GM23338 (cell line): ENCODE data around the gene SCNN1A. TPM values are rescaled to one million over a fixed set of nuclear protein-coding genes. Genes with fewer than 3 reads are reported as not detected.

Source experiments
- ATAC-seq: fragments of 200-7000 bp; cut with Tn5 transposase; 3 replicates; pipeline ENCODE4 v1.9.1; 2020
- DNase-seq: peaks from one replicate; pipeline ENCODE4 v3.0.0-alpha.2; 2015; ENCODE audit warnings: low spot score
- H2AFZ ChIP-seq: fragments of 200-600 bp; sonication (generic); 2 replicates; pipeline ENCODE4 v1.8.0; 2016; ENCODE audit warnings: antibody characterized with exemption, mild to moderate bottlenecking, moderate library complexity
- H3F3A ChIP-seq: fragments of 200-600 bp; sonication (generic); replicated peaks from 2 replicates; pipeline ENCODE4 v1.8.0; 2017; ENCODE audit warnings: antibody characterized with exemption, mixed run types, low read depth
- H3K27ac ChIP-seq: fragments of 200-600 bp; sonication (generic); 2 replicates; pipeline ENCODE4 v1.6.1; 2016; ENCODE audit warnings: low read depth
- H3K27me3 ChIP-seq: fragments of 200-600 bp; sonication (generic); 2 replicates; pipeline ENCODE4 v1.8.0; 2016; ENCODE audit warnings: mild to moderate bottlenecking, mixed run types, moderate library complexity; ENCODE audit not compliant: insufficient read depth
- H3K36me3 ChIP-seq: fragments of 200-600 bp; sonication (generic); 2 replicates; pipeline ENCODE4 v1.8.0; 2016; ENCODE audit warnings: mild to moderate bottlenecking; ENCODE audit not compliant: insufficient read depth
- H3K4me1 ChIP-seq: fragments of 200-600 bp; sonication (generic); 2 replicates; pipeline ENCODE4 v1.8.0; 2016; ENCODE audit warnings: mild to moderate bottlenecking, moderate library complexity; ENCODE audit not compliant: insufficient read depth
- H3K4me2 ChIP-seq: fragments of 200-600 bp; sonication (generic); 2 replicates; pipeline ENCODE4 v1.7.1; 2017; ENCODE audit warnings: mixed run types
- H3K4me3 ChIP-seq: fragments of 200-600 bp; sonication (generic); 2 replicates; pipeline ENCODE4 v1.6.1; 2016; ENCODE audit warnings: mixed run types
- H3K79me2 ChIP-seq: fragments of 200-600 bp; sonication (generic); replicated peaks from 2 replicates; pipeline ENCODE4 v1.8.0; 2017; ENCODE audit warnings: mild to moderate bottlenecking; ENCODE audit not compliant: insufficient read depth
- H3K9me2 ChIP-seq: fragments of 200-600 bp; sonication (generic); 2 replicates; pipeline ENCODE4 v1.8.0; 2017; ENCODE audit not compliant: insufficient read depth
- H4K20me1 ChIP-seq: fragments of 200-600 bp; sonication (generic); replicated peaks from 2 replicates; pipeline ENCODE4 v1.8.0; 2017; ENCODE audit warnings: mild to moderate bottlenecking; ENCODE audit not compliant: insufficient read depth
- H3K27ac Mint-ChIP-seq: 2 replicates; pipeline ENCODE4 v1.8.0; 2020; ENCODE audit warnings: inconsistent platforms, mild to moderate bottlenecking, moderate library complexity, mixed read lengths
- H3K27me3 Mint-ChIP-seq: 3 replicates; pipeline ENCODE4 v1.8.0; 2022; ENCODE audit warnings: low read depth, mild to moderate bottlenecking, moderate library complexity, mixed read lengths, inconsistent platforms; ENCODE audit not compliant: insufficient read depth, poor library complexity
- H3K36me3 Mint-ChIP-seq: 3 replicates; pipeline ENCODE4 v1.8.0; 2021; ENCODE audit warnings: low read depth, mild to moderate bottlenecking, inconsistent platforms, moderate library complexity, mixed read lengths
- H3K4me1 Mint-ChIP-seq: 3 replicates; pipeline ENCODE4 v1.8.0; 2020; ENCODE audit warnings: mild to moderate bottlenecking, inconsistent platforms, mixed read lengths
- H3K4me3 Mint-ChIP-seq: 3 replicates; pipeline ENCODE4 v1.8.0; 2021; ENCODE audit warnings: moderate library complexity, mild to moderate bottlenecking, inconsistent platforms, mixed read lengths
- H3K9me3 Mint-ChIP-seq: 3 replicates; pipeline ENCODE4 v1.8.0; 2020; ENCODE audit warnings: moderate library complexity, mild to moderate bottlenecking, inconsistent platforms, mixed read lengths
- CREB1 ChIP-seq: fragments of 250-450 bp; sonication (Bioruptor Pico); IDR thresholded peaks from 2 replicates; pipeline ENCODE4 v1.5.0; 2020; ENCODE audit warnings: low read depth, mild to moderate bottlenecking, moderate library complexity
- EZH2 ChIP-seq: fragments of 200-600 bp; sonication (generic); IDR thresholded peaks from one replicate; pipeline ENCODE4 v1.8.0; 2017; ENCODE audit warnings: antibody characterized with exemption, mild to moderate bottlenecking, low read depth; ENCODE audit not compliant: unreplicated experiment
- EZH2phosphoT487 ChIP-seq: fragments of 200-600 bp; sonication (generic); IDR thresholded peaks from one replicate; pipeline ENCODE4 v1.8.1; 2018; ENCODE audit warnings: antibody characterized with exemption; ENCODE audit not compliant: unreplicated experiment
- JUNB ChIP-seq: IDR thresholded peaks from one replicate; pipeline ENCODE4 v1.6.1; 2016; ENCODE audit warnings: antibody characterized with exemption; ENCODE audit not compliant: unreplicated experiment
- NANOG ChIP-seq: IDR thresholded peaks from 2 replicates; pipeline ENCODE4 v1.6.1; 2016; ENCODE audit warnings: antibody characterized with exemption, borderline replicate concordance
- POLR2AphosphoS5 ChIP-seq: IDR thresholded peaks from 2 replicates; pipeline ENCODE4 v1.6.1; 2016; ENCODE audit warnings: antibody characterized with exemption, low read depth
- STAT1 ChIP-seq: IDR thresholded peaks from one replicate; pipeline ENCODE4 v1.6.1; 2016; ENCODE audit warnings: antibody characterized with exemption; ENCODE audit not compliant: unreplicated experiment
- ZNF114 ChIP-seq: fragments of 250-450 bp; sonication (Bioruptor Pico); IDR thresholded peaks from 2 replicates; pipeline ENCODE4 v1.5.0; 2020; ENCODE audit warnings: mild to moderate bottlenecking, moderate library complexity
- ZNF331 ChIP-seq: fragments of 250-450 bp; sonication (Bioruptor Pico); IDR thresholded peaks from 2 replicates; pipeline ENCODE4 v1.5.0; 2020; ENCODE audit warnings: low read depth, mild to moderate bottlenecking, moderate library complexity
- polyA plus RNA-seq: library from polyadenylated mRNA; unstranded; fragments of >200 nt; fragmentation: Nextera tagmentation; extraction: Ambion mirVana; gene quantifications from 2 replicates; pipeline ENCODE4 v1.2.1, GENCODE V29; 2016
- total RNA-seq: library from RNA; depleted of rRNA; stranded (reverse); fragments of >200 nt; shearing (Covaris generic); gene quantifications from 2 replicates; pipeline ENCODE4 v1.2.3, GENCODE V29; 2014
- TF ChIP-seq, protein P1 (sequence below): IDR thresholded peaks from 2 replicates; pipeline ENCODE4 v1.6.1; 2016; ENCODE audit warnings: antibody characterized with exemption
- TF ChIP-seq, protein P2 (sequence below): fragments of 250-450 bp; sonication (Bioruptor Pico); IDR thresholded peaks from 2 replicates; pipeline ENCODE4 v1.5.0; 2020; ENCODE audit warnings: mild to moderate bottlenecking, moderate library complexity
- TF ChIP-seq, protein P3 (sequence below), 2 experiments: fragments of 200-600 bp in 1 of 2; sonication (generic) in 1 of 2; conservative IDR thresholded peaks; 2 replicates each; pipeline versions ENCODE4 v1.5.1 to v1.6.1; 2016 to 2017; ENCODE audit warnings: antibody characterized with exemption in 2 of 2, low read depth in 2 of 2, mild to moderate bottlenecking in 2 of 2, moderate library complexity in 1 of 2
- TF ChIP-seq, protein P4 (sequence below): IDR thresholded peaks from one replicate; pipeline ENCODE4 v1.6.1; 2018; ENCODE audit warnings: antibody characterized with exemption; ENCODE audit not compliant: unreplicated experiment

Gene SCNN1A
- total and polyA plus RNA-seq, 2 experiments from 2014 or later = 37.1 to 125 TPM

DNA sequence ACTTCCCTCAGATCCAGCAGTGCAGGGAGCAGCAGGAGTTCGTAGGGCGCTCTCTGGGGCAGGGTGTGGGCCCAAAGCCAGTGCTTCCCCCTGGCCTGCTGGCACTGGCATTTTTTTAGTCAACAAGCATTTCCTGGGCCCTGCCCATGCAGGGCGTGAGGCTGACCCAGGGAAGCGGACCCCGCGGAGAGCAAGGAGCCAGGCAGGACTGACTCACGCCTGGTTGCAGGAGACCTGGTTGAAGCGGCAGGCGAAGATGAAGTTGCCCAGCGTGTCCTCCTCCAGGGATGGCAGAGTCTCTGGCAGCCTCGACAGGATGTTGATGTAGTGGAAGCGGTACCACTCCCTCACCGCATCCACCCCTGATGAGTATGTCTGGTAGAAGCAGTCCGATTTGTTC is 13.5 kb downstream of the SCNN1A start:
- Histone ChIP-seq H3K27me3 (no peaks in the 10 kb centered on the region), H3K4me2 (no peak overlapping the region), H3K4me1 (peaks cover 3% of the 10 kb centered on the region; the same call in 1 of the 2 replicates), H3K27ac (no peak overlapping the region), H3K9me2 (no peaks in the 10 kb centered on the region), H4K20me1 (peaks cover 16% of the 10 kb centered on the region), H3F3A (peaks cover 6% of the 10 kb centered on the region; the same call in 1 of the 2 replicates), H2AFZ (no peak overlapping the region), H3K4me3 (no peak overlapping the region), H3K79me2 (peaks cover 34% of the 10 kb centered on the region), H3K36me3 (no peaks in the 10 kb centered on the region)
- Mint-ChIP-seq H3K36me3 (peaks cover 58% of the 10 kb centered on the region), H3K4me3 (no peak overlapping the region; the same call in 2 of the 3 replicates), H3K27me3 (peaks cover 7% of the 10 kb centered on the region), H3K4me1 (peaks cover 10% of the 10 kb centered on the region), H3K9me3 (no peaks in the 10 kb centered on the region), H3K27ac (peak overlapping the region; percentile 56; the same call in 1 of the 2 replicates)
- TF ChIP-seq EZH2phosphoT487 = no peak
- TF ChIP-seq ZNF331 = no peak
- TF ChIP-seq, protein P1, sequence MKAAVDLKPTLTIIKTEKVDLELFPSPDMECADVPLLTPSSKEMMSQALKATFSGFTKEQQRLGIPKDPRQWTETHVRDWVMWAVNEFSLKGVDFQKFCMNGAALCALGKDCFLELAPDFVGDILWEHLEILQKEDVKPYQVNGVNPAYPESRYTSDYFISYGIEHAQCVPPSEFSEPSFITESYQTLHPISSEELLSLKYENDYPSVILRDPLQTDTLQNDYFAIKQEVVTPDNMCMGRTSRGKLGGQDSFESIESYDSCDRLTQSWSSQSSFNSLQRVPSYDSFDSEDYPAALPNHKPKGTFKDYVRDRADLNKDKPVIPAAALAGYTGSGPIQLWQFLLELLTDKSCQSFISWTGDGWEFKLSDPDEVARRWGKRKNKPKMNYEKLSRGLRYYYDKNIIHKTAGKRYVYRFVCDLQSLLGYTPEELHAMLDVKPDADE = no peak
- TF ChIP-seq, protein P2, sequence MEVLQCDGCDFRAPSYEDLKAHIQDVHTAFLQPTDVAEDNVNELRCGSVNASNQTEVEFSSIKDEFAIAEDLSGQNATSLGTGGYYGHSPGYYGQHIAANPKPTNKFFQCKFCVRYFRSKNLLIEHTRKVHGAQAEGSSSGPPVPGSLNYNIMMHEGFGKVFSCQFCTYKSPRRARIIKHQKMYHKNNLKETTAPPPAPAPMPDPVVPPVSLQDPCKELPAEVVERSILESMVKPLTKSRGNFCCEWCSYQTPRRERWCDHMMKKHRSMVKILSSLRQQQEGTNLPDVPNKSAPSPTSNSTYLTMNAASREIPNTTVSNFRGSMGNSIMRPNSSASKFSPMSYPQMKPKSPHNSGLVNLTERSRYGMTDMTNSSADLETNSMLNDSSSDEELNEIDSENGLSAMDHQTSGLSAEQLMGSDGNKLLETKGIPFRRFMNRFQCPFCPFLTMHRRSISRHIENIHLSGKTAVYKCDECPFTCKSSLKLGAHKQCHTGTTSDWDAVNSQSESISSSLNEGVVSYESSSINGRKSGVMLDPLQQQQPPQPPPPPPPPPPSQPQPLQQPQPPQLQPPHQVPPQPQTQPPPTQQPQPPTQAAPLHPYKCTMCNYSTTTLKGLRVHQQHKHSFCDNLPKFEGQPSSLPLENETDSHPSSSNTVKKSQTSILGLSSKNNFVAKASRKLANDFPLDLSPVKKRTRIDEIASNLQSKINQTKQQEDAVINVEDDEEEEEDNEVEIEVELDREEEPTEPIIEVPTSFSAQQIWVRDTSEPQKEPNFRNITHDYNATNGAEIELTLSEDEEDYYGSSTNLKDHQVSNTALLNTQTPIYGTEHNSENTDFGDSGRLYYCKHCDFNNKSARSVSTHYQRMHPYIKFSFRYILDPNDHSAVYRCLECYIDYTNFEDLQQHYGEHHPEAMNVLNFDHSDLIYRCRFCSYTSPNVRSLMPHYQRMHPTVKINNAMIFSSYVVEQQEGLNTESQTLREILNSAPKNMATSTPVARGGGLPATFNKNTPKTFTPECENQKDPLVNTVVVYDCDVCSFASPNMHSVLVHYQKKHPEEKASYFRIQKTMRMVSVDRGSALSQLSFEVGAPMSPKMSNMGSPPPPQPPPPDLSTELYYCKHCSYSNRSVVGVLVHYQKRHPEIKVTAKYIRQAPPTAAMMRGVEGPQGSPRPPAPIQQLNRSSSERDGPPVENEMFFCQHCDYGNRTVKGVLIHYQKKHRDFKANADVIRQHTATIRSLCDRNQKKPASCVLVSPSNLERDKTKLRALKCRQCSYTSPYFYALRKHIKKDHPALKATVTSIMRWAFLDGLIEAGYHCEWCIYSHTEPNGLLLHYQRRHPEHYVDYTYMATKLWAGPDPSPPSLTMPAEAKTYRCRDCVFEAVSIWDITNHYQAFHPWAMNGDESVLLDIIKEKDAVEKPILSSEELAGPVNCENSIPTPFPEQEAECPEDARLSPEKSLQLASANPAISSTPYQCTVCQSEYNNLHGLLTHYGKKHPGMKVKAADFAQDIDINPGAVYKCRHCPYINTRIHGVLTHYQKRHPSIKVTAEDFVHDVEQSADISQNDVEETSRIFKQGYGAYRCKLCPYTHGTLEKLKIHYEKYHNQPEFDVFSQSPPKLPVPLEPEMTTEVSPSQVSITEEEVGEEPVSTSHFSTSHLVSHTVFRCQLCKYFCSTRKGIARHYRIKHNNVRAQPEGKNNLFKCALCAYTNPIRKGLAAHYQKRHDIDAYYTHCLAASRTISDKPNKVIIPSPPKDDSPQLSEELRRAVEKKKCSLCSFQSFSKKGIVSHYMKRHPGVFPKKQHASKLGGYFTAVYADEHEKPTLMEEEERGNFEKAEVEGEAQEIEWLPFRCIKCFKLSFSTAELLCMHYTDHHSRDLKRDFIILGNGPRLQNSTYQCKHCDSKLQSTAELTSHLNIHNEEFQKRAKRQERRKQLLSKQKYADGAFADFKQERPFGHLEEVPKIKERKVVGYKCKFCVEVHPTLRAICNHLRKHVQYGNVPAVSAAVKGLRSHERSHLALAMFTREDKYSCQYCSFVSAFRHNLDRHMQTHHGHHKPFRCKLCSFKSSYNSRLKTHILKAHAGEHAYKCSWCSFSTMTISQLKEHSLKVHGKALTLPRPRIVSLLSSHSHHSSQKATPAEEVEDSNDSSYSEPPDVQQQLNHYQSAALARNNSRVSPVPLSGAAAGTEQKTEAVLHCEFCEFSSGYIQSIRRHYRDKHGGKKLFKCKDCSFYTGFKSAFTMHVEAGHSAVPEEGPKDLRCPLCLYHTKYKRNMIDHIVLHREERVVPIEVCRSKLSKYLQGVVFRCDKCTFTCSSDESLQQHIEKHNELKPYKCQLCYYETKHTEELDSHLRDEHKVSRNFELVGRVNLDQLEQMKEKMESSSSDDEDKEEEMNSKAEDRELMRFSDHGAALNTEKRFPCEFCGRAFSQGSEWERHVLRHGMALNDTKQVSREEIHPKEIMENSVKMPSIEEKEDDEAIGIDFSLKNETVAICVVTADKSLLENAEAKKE (CRISPR knock-in tag) = no peak
- TF ChIP-seq JUNB = no peak
- TF ChIP-seq ZNF114 = no peak
- TF ChIP-seq, protein P3, sequence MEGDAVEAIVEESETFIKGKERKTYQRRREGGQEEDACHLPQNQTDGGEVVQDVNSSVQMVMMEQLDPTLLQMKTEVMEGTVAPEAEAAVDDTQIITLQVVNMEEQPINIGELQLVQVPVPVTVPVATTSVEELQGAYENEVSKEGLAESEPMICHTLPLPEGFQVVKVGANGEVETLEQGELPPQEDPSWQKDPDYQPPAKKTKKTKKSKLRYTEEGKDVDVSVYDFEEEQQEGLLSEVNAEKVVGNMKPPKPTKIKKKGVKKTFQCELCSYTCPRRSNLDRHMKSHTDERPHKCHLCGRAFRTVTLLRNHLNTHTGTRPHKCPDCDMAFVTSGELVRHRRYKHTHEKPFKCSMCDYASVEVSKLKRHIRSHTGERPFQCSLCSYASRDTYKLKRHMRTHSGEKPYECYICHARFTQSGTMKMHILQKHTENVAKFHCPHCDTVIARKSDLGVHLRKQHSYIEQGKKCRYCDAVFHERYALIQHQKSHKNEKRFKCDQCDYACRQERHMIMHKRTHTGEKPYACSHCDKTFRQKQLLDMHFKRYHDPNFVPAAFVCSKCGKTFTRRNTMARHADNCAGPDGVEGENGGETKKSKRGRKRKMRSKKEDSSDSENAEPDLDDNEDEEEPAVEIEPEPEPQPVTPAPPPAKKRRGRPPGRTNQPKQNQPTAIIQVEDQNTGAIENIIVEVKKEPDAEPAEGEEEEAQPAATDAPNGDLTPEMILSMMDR (conservative IDR thresholded peaks at IDR 0.05; ENCODE audit: low read depth in 2 of 2) = no peak
- no peak for TF ChIP-seq POLR2AphosphoS5
- TF ChIP-seq EZH2 = no peak
- TF ChIP-seq NANOG = no peak
- TF ChIP-seq CREB1 = no peak
- no peak for TF ChIP-seq STAT1
- TF ChIP-seq, protein P4, sequence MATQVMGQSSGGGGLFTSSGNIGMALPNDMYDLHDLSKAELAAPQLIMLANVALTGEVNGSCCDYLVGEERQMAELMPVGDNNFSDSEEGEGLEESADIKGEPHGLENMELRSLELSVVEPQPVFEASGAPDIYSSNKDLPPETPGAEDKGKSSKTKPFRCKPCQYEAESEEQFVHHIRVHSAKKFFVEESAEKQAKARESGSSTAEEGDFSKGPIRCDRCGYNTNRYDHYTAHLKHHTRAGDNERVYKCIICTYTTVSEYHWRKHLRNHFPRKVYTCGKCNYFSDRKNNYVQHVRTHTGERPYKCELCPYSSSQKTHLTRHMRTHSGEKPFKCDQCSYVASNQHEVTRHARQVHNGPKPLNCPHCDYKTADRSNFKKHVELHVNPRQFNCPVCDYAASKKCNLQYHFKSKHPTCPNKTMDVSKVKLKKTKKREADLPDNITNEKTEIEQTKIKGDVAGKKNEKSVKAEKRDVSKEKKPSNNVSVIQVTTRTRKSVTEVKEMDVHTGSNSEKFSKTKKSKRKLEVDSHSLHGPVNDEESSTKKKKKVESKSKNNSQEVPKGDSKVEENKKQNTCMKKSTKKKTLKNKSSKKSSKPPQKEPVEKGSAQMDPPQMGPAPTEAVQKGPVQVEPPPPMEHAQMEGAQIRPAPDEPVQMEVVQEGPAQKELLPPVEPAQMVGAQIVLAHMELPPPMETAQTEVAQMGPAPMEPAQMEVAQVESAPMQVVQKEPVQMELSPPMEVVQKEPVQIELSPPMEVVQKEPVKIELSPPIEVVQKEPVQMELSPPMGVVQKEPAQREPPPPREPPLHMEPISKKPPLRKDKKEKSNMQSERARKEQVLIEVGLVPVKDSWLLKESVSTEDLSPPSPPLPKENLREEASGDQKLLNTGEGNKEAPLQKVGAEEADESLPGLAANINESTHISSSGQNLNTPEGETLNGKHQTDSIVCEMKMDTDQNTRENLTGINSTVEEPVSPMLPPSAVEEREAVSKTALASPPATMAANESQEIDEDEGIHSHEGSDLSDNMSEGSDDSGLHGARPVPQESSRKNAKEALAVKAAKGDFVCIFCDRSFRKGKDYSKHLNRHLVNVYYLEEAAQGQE = no peak
- ATAC-seq (no peak), DNase-seq (no peak)
